SK-N-SH (cell line): ENCODE measurements around the gene MAPK6.

Source experiments
- ELF1 ChIP-seq: IDR thresholded peaks from 2 replicates; pipeline ENCODE4 v1.4.0; 2012
- TF ChIP-seq, protein P1 (sequence below): fragments of 200-600 bp; sonication (generic); IDR thresholded peaks from 2 replicates; pipeline ENCODE4 v1.6.1; 2017; ENCODE audit warnings: antibody characterized with exemption, mild to moderate bottlenecking, moderate library complexity

DNA sequence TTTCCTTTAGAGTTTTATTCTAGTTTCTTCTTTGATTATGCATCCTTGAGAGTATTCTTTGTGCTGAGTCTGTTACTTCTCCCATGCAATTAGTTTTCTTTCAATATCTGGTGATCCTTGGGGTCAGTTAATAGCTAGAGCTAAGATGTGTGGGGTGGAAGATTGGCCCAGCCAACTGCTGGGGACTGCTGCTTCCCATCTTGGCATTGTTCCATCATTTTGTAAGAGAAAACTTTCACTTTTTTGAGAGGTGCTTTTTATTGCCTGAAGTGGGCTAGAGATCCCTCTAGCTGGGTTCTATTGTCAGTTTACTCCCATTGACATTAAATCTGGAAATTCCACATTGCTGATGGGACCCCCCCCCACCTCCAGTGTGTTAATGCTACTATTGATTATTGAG is 78.2 kb downstream of the MAPK6 start:
- no peak for TF ChIP-seq ELF1
- TF ChIP-seq, protein P1, sequence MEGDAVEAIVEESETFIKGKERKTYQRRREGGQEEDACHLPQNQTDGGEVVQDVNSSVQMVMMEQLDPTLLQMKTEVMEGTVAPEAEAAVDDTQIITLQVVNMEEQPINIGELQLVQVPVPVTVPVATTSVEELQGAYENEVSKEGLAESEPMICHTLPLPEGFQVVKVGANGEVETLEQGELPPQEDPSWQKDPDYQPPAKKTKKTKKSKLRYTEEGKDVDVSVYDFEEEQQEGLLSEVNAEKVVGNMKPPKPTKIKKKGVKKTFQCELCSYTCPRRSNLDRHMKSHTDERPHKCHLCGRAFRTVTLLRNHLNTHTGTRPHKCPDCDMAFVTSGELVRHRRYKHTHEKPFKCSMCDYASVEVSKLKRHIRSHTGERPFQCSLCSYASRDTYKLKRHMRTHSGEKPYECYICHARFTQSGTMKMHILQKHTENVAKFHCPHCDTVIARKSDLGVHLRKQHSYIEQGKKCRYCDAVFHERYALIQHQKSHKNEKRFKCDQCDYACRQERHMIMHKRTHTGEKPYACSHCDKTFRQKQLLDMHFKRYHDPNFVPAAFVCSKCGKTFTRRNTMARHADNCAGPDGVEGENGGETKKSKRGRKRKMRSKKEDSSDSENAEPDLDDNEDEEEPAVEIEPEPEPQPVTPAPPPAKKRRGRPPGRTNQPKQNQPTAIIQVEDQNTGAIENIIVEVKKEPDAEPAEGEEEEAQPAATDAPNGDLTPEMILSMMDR: no peak
